IMR-90 (cell line): ENCODE measurements around the gene VKORC1L1. TPM values are rescaled to one million over a fixed set of nuclear protein-coding genes. Genes with fewer than 3 reads are reported as not detected.

ENCODE experiments used
- ATAC-seq: fragments of 200-7000 bp; cut with Tn5 transposase; 2 replicates; pipeline ENCODE4 v1.9.1; 2020; ENCODE audit warnings: low read depth, mild to moderate bottlenecking, moderate library complexity
- BruUV-seq: library from RNA; stranded (reverse); fragments of 400-500 nt; replicated peaks from 2 replicates; lab custom pipeline; 2021; lab: Mats Ljungman, UMichigan
- CTCF ChIA-PET: fragments of 300-600 bp; formaldehyde crosslinking; extraction: SDS; loops from one replicate; lab custom pipeline; 2021; ENCODE audit warnings: antibody characterized with exemption; lab: Yijun Ruan, JAX
- POLR2A ChIA-PET: fragments of 300-600 bp; sonication (Branson Sonifier 250); formaldehyde crosslinking; loops from one replicate; lab custom pipeline; 2022; ENCODE audit warnings: antibody characterized with exemption; ENCODE audit not compliant: unreplicated experiment; lab: Charles Lee
- DNase-seq: peaks from one replicate; pipeline ENCODE4 v3.0.0; 2013
- H2AFZ ChIP-seq: replicated peaks from 2 replicates; pipeline ENCODE3; 2013; ENCODE audit warnings: low read length, mild to moderate bottlenecking; ENCODE audit not compliant: poor library complexity
- H2AK5ac ChIP-seq: 2 replicates; pipeline ENCODE4 v1.6.1; 2013; ENCODE audit warnings: low read depth, low read length, inconsistent platforms
- H2AK9ac ChIP-seq: replicated peaks from 2 replicates; pipeline ENCODE3; 2013; ENCODE audit warnings: mild to moderate bottlenecking, low read depth, low read length, moderate library complexity; ENCODE audit not compliant: poor library complexity
- H2BK120ac ChIP-seq: 2 replicates; pipeline ENCODE4 v1.6.1; 2013; ENCODE audit warnings: low read depth, low read length, inconsistent platforms
- H2BK15ac ChIP-seq: 3 replicates; pipeline ENCODE4 v1.6.1; 2013; ENCODE audit warnings: low read depth, low read length, inconsistent platforms
- H2BK20ac ChIP-seq: 2 replicates; pipeline ENCODE4 v1.6.1; 2013; ENCODE audit warnings: low read depth, mild to moderate bottlenecking, inconsistent platforms, low read length, moderate library complexity
- H2BK5ac ChIP-seq: 2 replicates; pipeline ENCODE4 v1.6.1; 2013; ENCODE audit warnings: mild to moderate bottlenecking, low read depth, low read length, inconsistent platforms; ENCODE audit not compliant: poor library complexity, severe bottlenecking
- H3K14ac ChIP-seq: replicated peaks from 2 replicates; pipeline ENCODE4 v1.6.1; 2013; ENCODE audit warnings: low read depth, low read length, inconsistent platforms
- H3K18ac ChIP-seq: 2 replicates; pipeline ENCODE4 v1.6.1; 2013; ENCODE audit warnings: low read depth, low read length, control low read depth
- H3K23ac ChIP-seq: 2 replicates; pipeline ENCODE4 v1.6.1; 2013; ENCODE audit warnings: low read depth, low read length, inconsistent platforms
- H3K27ac ChIP-seq: 2 replicates; pipeline ENCODE4 v1.5.1; 2013; ENCODE audit warnings: mild to moderate bottlenecking, control low read depth, low read length; ENCODE audit not compliant: insufficient read depth
- H3K27me3 ChIP-seq: 2 replicates; pipeline ENCODE4 v1.6.1; 2013; ENCODE audit warnings: low read length; ENCODE audit not compliant: control insufficient read depth, insufficient read depth
- H3K36me3 ChIP-seq: 2 replicates; pipeline ENCODE4 v1.6.1; 2013; ENCODE audit warnings: low read length, mixed read lengths; ENCODE audit not compliant: control insufficient read depth, insufficient read depth
- H3K4ac ChIP-seq: 2 replicates; pipeline ENCODE4 v1.6.1; 2013; ENCODE audit warnings: low read depth, low read length, inconsistent platforms
- H3K4me1 ChIP-seq: 2 replicates; pipeline ENCODE4 v1.6.1; 2013; ENCODE audit warnings: low read length, mixed read lengths; ENCODE audit not compliant: control insufficient read depth, insufficient read depth
- H3K4me2 ChIP-seq: 2 replicates; pipeline ENCODE4 v1.6.1; 2013; ENCODE audit warnings: low read depth, mild to moderate bottlenecking, control low read depth, low read length, moderate library complexity
- H3K4me3 ChIP-seq: 2 replicates; pipeline ENCODE4 v1.5.1; 2013; ENCODE audit warnings: low read depth, mild to moderate bottlenecking, control low read depth, low read length, moderate library complexity; ENCODE audit not compliant: insufficient read depth
- H3K56ac ChIP-seq: 2 replicates; pipeline ENCODE4 v1.6.1; 2013; ENCODE audit warnings: low read length, inconsistent platforms; ENCODE audit not compliant: insufficient read depth; ENCODE audit errors: extremely low read depth
- H3K79me1 ChIP-seq, 2 experiments: 2 replicates each; pipeline ENCODE4 v1.6.1; 2013; ENCODE audit warnings: low read length in 2 of 2, inconsistent platforms in 1 of 2, low read depth in 1 of 2
- H3K9ac ChIP-seq: 2 replicates; pipeline ENCODE4 v1.6.1; 2013; ENCODE audit warnings: low read depth, low read length, control low read depth
- H3K9me1 ChIP-seq: 2 replicates; pipeline ENCODE4 v1.6.1; 2013; ENCODE audit warnings: low read length, inconsistent platforms; ENCODE audit not compliant: insufficient read depth
- H3K9me3 ChIP-seq: 2 replicates; pipeline ENCODE4 v1.6.1; 2013; ENCODE audit warnings: low read length; ENCODE audit not compliant: control insufficient read depth, insufficient read depth
- H4K20me1 ChIP-seq: 2 replicates; pipeline ENCODE4 v1.6.1; 2013; ENCODE audit warnings: low read length, inconsistent platforms; ENCODE audit not compliant: insufficient read depth
- H4K5ac ChIP-seq: 2 replicates; pipeline ENCODE4 v1.6.1; 2013; ENCODE audit warnings: mild to moderate bottlenecking, low read depth, low read length, control low read depth
- H4K8ac ChIP-seq, 2 experiments: 2 replicates each; pipeline ENCODE4 v1.6.1; 2013; ENCODE audit warnings: low read depth in 2 of 2, low read length in 2 of 2, control low read depth in 1 of 2, inconsistent platforms in 1 of 2
- H4K91ac ChIP-seq: 2 replicates; pipeline ENCODE4 v1.6.1; 2013; ENCODE audit warnings: low read depth, low read length, inconsistent platforms; ENCODE audit not compliant: insufficient read depth
- CEBPB ChIP-seq: IDR thresholded peaks from 2 replicates; pipeline ENCODE4 v1.6.1; 2012; ENCODE audit warnings: low read depth, low read length, improper control_type of control experiment
- CHD1 ChIP-seq: IDR thresholded peaks from 2 replicates; pipeline ENCODE4 v1.6.1; 2012; ENCODE audit warnings: low read depth, low read length, improper control_type of control experiment
- CTCF ChIP-seq: conservative IDR thresholded peaks from 2 replicates; pipeline ENCODE4 v1.5.1; 2012; ENCODE audit warnings: mild to moderate bottlenecking, low read depth, low read length, improper control_type of control experiment
- ELK1 ChIP-seq: fragments of 150-350 bp; IDR thresholded peaks from 2 replicates; pipeline ENCODE4 v1.6.1; 2016; ENCODE audit warnings: low read depth, mild to moderate bottlenecking, low read length, moderate library complexity, borderline replicate concordance
- MAFK ChIP-seq: IDR thresholded peaks from 2 replicates; pipeline ENCODE4 v1.6.1; 2012; ENCODE audit warnings: low read depth, low read length, improper control_type of control experiment
- MXI1 ChIP-seq: IDR thresholded peaks from 2 replicates; pipeline ENCODE4 v1.6.1; 2012; ENCODE audit warnings: low read depth, mild to moderate bottlenecking, low read length, moderate library complexity, borderline replicate concordance
- POLR2A ChIP-seq: IDR thresholded peaks from 2 replicates; pipeline ENCODE4 v1.6.1; 2012; ENCODE audit warnings: mild to moderate bottlenecking, low read depth, low read length
- RAD21 ChIP-seq: IDR thresholded peaks from 2 replicates; pipeline ENCODE4 v1.6.1; 2012; ENCODE audit warnings: low read length, improper control_type of control experiment
- RCOR1 ChIP-seq: IDR thresholded peaks from 2 replicates; pipeline ENCODE4 v1.6.1; 2012; ENCODE audit warnings: mild to moderate bottlenecking, low read length, improper control_type of control experiment; ENCODE audit not compliant: insufficient replicate concordance
- RFX5 ChIP-seq: IDR thresholded peaks from 2 replicates; pipeline ENCODE4 v1.8.0; 2012; ENCODE audit warnings: low read depth, mild to moderate bottlenecking, low read length, moderate library complexity
- SMC3 ChIP-seq: fragments of 150-350 bp; IDR thresholded peaks from 2 replicates; pipeline ENCODE4 v1.6.1; 2016; ENCODE audit warnings: low read depth, mild to moderate bottlenecking, antibody characterized with exemption, low read length, moderate library complexity
- WGBS, 2 experiments: methylation state at CpG; one replicate each; pipeline versions ENCODE4 v1.1.5 to v1.1.7; 2013; ENCODE audit warnings: missing lambda C conversion rate in 2 of 2; ENCODE audit not compliant: insufficient read length in 1 of 2; ENCODE audit errors: extremely low coverage in 2 of 2; 5-methylcytosine and 5-hydroxymethylcytosine counted together
- dilution Hi-C: fragments of 300-500 bp; cut with HindIII; formaldehyde crosslinking; loops from one replicate; pipeline ENCODE4 v1.14.3; 2018; ENCODE audit warnings: low sequenced_read_pairs; ENCODE audit not compliant: unreplicated experiment
- in situ Hi-C: fragments of 300-500 bp; cut with MboI; formaldehyde crosslinking; loops from 3 replicates; pipeline ENCODE4 v1.14.3; 2019; ENCODE audit warnings: low sequenced_read_pairs, inconsistent platforms, mixed read lengths
- intact Hi-C: fragments of 100-400 bp; cut with micrococcal nuclease; formaldehyde crosslinking; loops from 2 replicates; pipeline ENCODE4 v1.10.0; 2022
- polyA plus RNA-seq, 3 experiments: library from polyadenylated mRNA; depleted of rRNA; stranded (reverse); fragments of >200 nt; gene quantifications; 2 replicates each; pipeline ENCODE4 v1.2.3, GENCODE V29; 2012; ENCODE audit warnings: low replicate concordance in 1 of 3
- total RNA-seq: library from RNA; depleted of rRNA; stranded (reverse); fragments of >200 nt; gene quantifications from 2 replicates; pipeline ENCODE4 v1.2.3, GENCODE V29; 2012

Gene VKORC1L1
- total and polyA plus RNA-seq, 2 of the 4 experiments (the other 2 are of a cell fraction): 12.5 to 14.5 TPM

GRCh38 chr7:65968256-65969185, 95.6 kb downstream of the VKORC1L1 start:
- Histone ChIP-seq H3K4ac (no peak overlapping the region), H4K8ac (no peak overlapping the region), H2AK9ac (peak overlapping the region; percentile 55), H3K18ac (no peak overlapping the region), H3K9me3 (no peaks in the 10 kb centered on the region), H2BK15ac (no peak overlapping the region), H3K4me2 (no peak overlapping the region), H4K91ac (no peak overlapping the region), H2AFZ (no peak overlapping the region), H3K79me1 (peaks cover 0 to 2% of the 10 kb centered on the region in 2 experiments; a peak in 2 of 4 replicates), H3K27ac (no peak overlapping the region), H3K56ac (no peak overlapping the region), H3K9me1 (no peaks in the 10 kb centered on the region), H3K4me3 (no peak overlapping the region), H3K27me3 (no peaks in the 10 kb centered on the region), H3K9ac (no peak overlapping the region), H3K36me3 (peaks cover 58% of the 10 kb centered on the region), H4K5ac (no peak overlapping the region), H4K20me1 (no peaks in the 10 kb centered on the region), H2BK120ac (no peak overlapping the region), H3K14ac (no peak overlapping the region), H2AK5ac (no peak overlapping the region), H3K4me1 (no peaks in the 10 kb centered on the region), H2BK5ac (no peak overlapping the region), H2BK20ac (no peak overlapping the region), H3K23ac (no peak overlapping the region)
- intact Hi-C loops: no loop called here
- dilution Hi-C loops: no loop called here
- CTCF ChIA-PET: no interaction called here
- WGBS, 2 experiments: 95% methylated on average over 12 of the region's 26 CpGs; no CpG with 5 or more reads in 1 of the 2 experiments
- POLR2A ChIA-PET: no interaction called here
- DNase-seq (no peak), ATAC-seq (no peak)
- no TSS peak for BruUV-seq
- in situ Hi-C loops: loop anchor here (25.0 kb wide), 1 partner anchor 231 kb away; no protein-coding TSS in a partner anchor
- TF ChIP-seq ELK1 (no peak), RFX5 (no peak), RAD21 (no peak), CHD1 (no peak), POLR2A (no peak), CTCF (no peak), MXI1 (no peak), MAFK (no peak), CEBPB (no peak), RCOR1 (no peak), SMC3 (no peak)
